PC-9 (cell line): ENCODE results near the gene XAGE1A. TPM values are rescaled to one million over a fixed set of nuclear protein-coding genes. Genes with fewer than 3 reads are reported as not detected.

ENCODE experiments used
- total RNA-seq: library from RNA; stranded (reverse); gene quantifications from 2 replicates; pipeline ENCODE4 v1.2.3, GENCODE V29; 2021

XAGE1A gene
- total RNA-seq, 1 experiment from 2014 or later, result not detected

Other genes starting within 250 kb of the XAGE1A start
- not detected in 2 replicates for gene XAGE2, start 126.8 kb upstream of the XAGE1A start, total RNA-seq
- not detected in 2 replicates for gene XAGE1B, start 21.3 kb downstream of the XAGE1A start, total RNA-seq
- gene SSX7, start 159.1 kb downstream of the XAGE1A start, total RNA-seq, result not detected in 2 replicates
- 52.2 TPM in 1 of 2 replicates, not detected in the other for gene SSX2, start 211.4 kb downstream of the XAGE1A start, total RNA-seq